AG10803 (cell line): ENCODE measurements around the gene SYNGR2.

ENCODE experiments used
- DNase-seq: peaks from one replicate; pipeline ENCODE4 v3.0.0; 2010; ENCODE audit warnings: low read depth
- H3K4me3 ChIP-seq: 2 replicates; pipeline ENCODE4 v1.5.1; 2011; ENCODE audit warnings: mild to moderate bottlenecking, low read length, control low read depth
- TF ChIP-seq, protein P1 (sequence below): conservative IDR thresholded peaks from 2 replicates; pipeline ENCODE4 v1.5.1; 2011; ENCODE audit warnings: mild to moderate bottlenecking, low read length, control low read depth, inconsistent platforms

The SYNGR2 gene

DNA sequence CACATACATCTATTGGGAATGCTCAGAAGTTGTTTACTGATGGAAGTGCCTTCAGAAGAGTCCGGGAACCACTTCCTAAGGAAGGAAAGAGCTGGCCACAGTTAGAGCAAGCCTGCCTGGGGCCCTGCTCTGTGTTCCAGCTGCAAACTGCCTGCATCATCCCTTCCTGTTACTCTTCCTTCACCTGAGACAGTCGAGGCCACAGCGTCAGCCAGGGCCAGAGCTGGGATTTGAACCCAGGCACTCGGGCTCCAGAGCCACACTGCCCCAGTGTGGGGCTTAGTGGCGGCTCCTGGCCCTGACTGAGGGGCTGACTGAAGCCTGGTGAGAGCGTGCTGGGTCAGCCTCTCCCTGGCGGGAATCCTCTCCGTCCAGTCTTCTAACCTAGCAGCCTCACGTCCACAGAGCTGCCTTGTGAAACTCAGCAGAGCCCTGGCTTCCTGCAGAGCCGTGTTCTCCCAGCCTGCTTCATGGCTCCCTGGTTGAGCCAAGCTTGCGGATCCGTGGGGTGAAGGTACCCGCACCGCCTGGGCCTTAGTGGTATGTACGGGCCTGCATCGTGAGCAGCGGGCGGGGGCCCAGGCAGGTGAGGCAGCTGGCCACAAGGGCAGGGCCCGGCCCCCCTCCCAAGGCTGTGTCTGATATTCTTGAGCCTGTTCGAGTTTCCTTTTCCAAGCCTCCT is 26.8 kb upstream of the SYNGR2 start:
- TF ChIP-seq, protein P1, sequence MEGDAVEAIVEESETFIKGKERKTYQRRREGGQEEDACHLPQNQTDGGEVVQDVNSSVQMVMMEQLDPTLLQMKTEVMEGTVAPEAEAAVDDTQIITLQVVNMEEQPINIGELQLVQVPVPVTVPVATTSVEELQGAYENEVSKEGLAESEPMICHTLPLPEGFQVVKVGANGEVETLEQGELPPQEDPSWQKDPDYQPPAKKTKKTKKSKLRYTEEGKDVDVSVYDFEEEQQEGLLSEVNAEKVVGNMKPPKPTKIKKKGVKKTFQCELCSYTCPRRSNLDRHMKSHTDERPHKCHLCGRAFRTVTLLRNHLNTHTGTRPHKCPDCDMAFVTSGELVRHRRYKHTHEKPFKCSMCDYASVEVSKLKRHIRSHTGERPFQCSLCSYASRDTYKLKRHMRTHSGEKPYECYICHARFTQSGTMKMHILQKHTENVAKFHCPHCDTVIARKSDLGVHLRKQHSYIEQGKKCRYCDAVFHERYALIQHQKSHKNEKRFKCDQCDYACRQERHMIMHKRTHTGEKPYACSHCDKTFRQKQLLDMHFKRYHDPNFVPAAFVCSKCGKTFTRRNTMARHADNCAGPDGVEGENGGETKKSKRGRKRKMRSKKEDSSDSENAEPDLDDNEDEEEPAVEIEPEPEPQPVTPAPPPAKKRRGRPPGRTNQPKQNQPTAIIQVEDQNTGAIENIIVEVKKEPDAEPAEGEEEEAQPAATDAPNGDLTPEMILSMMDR, result no peak
- H3K4me3 ChIP-seq, result no peak overlapping the region
- no peak for DNase-seq

GRCh38 chr17:78142119-78142861 is 26.1 kb upstream of the SYNGR2 start:
- no peak overlapping the region for H3K4me3 ChIP-seq
- peak; percentile 13 for DNase-seq
- TF ChIP-seq, protein P1, result no peak

DNA sequence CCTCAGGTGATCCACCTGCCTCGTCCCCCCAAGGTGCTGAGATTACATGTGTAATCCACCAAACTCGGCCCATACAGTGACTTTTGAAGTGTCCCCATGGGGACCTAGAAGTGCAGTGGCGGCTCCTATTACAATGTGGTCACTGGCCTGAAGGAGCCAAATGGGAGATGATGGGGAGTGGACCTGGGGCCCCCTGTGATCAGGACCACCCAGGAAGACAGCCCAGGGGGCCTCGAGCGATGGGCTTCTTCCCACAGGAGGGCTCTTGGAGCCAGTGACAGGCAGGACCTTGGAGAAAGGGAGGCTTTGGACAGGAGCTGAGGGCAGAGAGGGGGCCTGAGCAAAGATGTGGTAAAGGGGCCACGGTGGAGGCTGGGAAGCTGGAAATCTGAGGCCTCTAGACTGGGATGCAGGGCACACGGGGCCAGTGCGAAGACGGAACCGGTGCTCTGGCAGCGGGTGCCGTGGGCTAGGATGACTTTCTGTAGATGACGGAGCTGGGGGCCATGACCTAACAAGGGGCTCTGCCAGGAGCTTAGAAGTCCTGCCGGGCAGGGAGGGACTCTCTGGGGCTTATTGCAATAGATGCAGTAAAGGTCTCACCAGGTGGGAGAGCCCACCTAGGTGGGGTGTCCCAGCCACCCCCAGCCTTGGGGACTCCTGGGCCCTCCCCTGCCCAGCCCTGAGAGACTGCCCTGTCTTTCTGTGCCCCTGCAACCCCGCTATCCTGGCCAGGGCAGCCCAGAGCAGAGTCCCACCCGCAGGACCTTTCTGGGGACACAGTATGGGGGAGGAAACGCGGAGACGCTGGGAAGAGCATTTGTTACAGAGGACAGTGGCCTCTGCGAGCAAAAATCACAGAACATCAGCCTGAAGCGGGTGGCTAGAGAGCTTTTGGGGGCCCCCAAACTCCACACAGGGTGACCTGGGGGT is 24.9 kb upstream of the SYNGR2 start:
- H3K4me3 ChIP-seq, result no peak overlapping the region

DNA sequence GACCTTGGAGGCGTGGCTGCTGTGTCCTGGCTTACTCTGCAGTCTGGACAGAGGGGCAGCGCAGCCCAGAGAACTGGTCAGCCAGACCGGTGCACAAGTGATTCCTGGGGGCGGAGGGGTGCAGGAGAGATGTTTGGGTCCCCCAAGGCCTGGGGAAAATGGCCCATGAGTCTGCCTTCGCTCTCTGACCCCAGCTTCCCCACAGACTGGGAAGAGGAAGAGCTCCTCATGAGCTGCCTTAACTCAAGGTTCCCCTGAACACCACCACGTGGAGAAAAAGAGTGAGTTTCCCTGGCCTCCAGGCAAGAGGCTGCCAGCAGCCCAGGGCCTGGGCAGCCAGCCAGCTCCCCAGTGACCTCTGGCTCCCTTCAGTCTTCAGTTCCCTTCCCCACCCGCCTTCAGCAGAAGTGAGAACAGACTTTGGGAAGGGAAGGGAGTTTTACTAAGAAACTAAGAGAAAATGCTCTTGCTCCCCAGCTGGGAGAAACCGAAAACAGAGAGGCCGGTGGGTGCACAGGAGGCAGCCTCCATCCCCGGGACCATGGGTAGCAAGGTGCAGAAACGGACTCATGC is 24.1 kb upstream of the SYNGR2 start:
- TF ChIP-seq, protein P1, result no peak
- peak; percentile 38 for DNase-seq
- H3K4me3 ChIP-seq, result no peak overlapping the region

More for the DNA sequence above, 24.9 kb upstream of the SYNGR2 start:
- TF ChIP-seq, protein P1, result no peak
- no peak for DNase-seq

- no peak overlapping the region for H3K4me3 ChIP-seq
- no peak for DNase-seq
- TF ChIP-seq, protein P1, result no peak
Observed at GRCh38 chr17:78144736-78145641, 23.4 kb upstream of the SYNGR2 start.

- H3K4me3 ChIP-seq, result no peak overlapping the region
- no peak for DNase-seq
- TF ChIP-seq, protein P1, result no peak
Observed at GRCh38 chr17:78146471-78146869, 21.9 kb upstream of the SYNGR2 start.
